Measurements from ENCODE around the gene ATG16L1. TPM values are rescaled to one million over a fixed set of nuclear protein-coding genes. Genes with fewer than 3 reads are reported as not detected.

The ATG16L1 gene
- total RNA-seq, 2 donors from 2014 or later: 12.8 to 16.7 TPM

DNA sequence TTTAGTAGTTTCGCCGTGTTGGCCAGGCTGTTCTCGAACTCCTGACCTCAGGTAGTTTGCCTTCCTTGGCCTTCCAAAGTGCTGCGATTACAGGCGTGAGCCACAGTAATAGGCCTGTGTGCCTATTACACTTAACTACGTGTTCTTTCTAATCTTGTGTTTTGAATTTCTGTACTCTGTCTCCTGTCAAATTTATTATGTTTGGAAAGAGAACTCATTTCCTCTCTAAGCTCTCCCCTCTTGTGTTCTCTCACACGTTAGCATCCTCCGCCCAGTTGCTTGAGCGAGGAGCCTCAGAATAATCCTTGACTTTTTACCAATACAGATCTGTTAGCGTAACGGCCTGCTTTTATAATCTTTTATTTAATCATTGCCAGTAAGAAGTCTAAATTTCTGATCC is 3.7 kb downstream of the ATG16L1 start:
- DNase-seq (ENCODE audit: low spot score): no peak
- TF ChIP-seq, protein P1, sequence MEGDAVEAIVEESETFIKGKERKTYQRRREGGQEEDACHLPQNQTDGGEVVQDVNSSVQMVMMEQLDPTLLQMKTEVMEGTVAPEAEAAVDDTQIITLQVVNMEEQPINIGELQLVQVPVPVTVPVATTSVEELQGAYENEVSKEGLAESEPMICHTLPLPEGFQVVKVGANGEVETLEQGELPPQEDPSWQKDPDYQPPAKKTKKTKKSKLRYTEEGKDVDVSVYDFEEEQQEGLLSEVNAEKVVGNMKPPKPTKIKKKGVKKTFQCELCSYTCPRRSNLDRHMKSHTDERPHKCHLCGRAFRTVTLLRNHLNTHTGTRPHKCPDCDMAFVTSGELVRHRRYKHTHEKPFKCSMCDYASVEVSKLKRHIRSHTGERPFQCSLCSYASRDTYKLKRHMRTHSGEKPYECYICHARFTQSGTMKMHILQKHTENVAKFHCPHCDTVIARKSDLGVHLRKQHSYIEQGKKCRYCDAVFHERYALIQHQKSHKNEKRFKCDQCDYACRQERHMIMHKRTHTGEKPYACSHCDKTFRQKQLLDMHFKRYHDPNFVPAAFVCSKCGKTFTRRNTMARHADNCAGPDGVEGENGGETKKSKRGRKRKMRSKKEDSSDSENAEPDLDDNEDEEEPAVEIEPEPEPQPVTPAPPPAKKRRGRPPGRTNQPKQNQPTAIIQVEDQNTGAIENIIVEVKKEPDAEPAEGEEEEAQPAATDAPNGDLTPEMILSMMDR (IDR thresholded peaks at IDR 0.05): no peak
- Histone ChIP-seq H3K27ac (no peak overlapping the region), H3K4me3 (no peak overlapping the region), H3K4me1 (peaks cover 0 to 21% of the 10 kb centered on the region in 2 donors), H3K9me3 (no peaks in the 10 kb centered on the region), H3K27me3 (no peaks in the 10 kb centered on the region), H3K36me3 (peaks cover 21% of the 10 kb centered on the region)

DNA sequence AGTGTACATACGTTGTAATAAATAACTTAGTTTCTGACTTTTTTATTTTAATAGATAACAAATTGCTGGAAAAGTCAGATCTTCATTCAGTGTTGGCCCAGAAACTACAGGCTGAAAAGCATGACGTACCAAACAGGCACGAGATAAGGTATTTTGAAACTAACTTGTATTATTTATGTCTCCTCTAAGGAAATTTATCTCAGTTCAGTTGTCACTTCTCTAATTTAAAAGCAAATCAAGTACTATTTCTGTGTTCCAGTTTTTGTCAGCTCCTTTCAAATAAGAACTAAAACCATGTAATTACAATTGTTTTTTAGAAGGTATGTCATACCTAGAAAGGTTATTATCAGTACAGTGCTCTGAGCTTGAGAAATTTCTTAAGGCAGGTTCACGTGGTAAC is 4.6 kb downstream of the ATG16L1 start:
- H3K4me1 ChIP-seq: peaks cover 0 to 21% of the 10 kb centered on the region in 2 donors
- H3K27ac ChIP-seq: no peak overlapping the region
- H3K27me3 ChIP-seq: no peaks in the 10 kb centered on the region
- peaks cover 27% of the 10 kb centered on the region for H3K36me3 ChIP-seq
- TF ChIP-seq, protein P1 (IDR thresholded peaks at IDR 0.05): no peak
- no peaks in the 10 kb centered on the region for H3K9me3 ChIP-seq
- no peak overlapping the region for H3K4me3 ChIP-seq
- no peak for DNase-seq (ENCODE audit: low spot score)

DNA sequence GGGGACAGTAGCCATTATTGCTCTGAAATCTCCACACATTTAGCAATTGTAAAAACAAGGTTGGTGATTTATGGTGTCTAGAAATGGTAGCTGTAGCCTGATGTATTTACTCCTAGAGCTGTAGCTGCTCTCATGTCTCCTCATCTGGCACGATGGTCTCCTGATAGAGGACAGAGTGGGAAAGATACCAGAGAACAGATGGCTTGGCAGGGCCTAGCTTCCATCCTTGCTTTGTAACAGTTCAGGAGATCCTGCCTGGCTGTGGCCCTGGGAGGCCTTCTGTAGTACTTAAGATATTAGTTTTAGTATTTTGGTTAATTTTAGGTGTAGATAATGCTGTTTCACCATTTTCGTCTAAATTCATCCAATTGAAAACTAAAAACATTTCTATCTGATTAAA is 6.7 kb downstream of the ATG16L1 start:
- no peak for DNase-seq (ENCODE audit: low spot score)

DNA sequence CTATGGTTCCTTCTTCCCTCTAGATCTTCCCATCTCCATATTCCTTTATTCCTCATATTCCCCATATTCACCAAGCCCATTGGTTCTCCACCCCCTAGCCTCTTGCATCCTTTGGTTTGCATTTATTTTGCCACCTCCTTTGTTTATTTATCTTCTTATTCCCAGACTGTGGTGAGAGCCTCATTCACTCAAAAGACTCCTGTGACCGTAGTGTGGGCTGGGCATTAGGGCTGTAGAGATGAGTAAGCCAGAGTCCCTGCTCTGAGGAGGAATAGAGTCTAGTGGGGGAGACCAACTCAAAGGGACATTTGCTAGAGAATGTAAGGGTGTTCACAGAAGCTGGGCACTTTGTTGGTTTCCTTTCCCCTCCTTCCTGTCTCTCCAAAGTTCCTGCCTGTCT is 8.3 kb downstream of the ATG16L1 start:
- no peaks in the 10 kb centered on the region for H3K27me3 ChIP-seq
- H3K27ac ChIP-seq: no peak overlapping the region
- H3K36me3 ChIP-seq: peaks cover 56% of the 10 kb centered on the region
- H3K4me1 ChIP-seq: no peaks in the 10 kb centered on the region
- H3K9me3 ChIP-seq: no peaks in the 10 kb centered on the region
- TF ChIP-seq, protein P1 (IDR thresholded peaks at IDR 0.05): no peak
- no peak for DNase-seq (ENCODE audit: low spot score)
- H3K4me3 ChIP-seq: no peak overlapping the region

More for the DNA sequence above, 6.7 kb downstream of the ATG16L1 start:
- no peaks in the 10 kb centered on the region for H3K9me3 ChIP-seq
- TF ChIP-seq, protein P1 (IDR thresholded peaks at IDR 0.05): no peak
- H3K4me1 ChIP-seq: peaks cover 0 to 11% of the 10 kb centered on the region in 2 donors
- H3K27ac ChIP-seq: no peak overlapping the region
- H3K36me3 ChIP-seq: peaks cover 41% of the 10 kb centered on the region
- H3K27me3 ChIP-seq: no peaks in the 10 kb centered on the region
- H3K4me3 ChIP-seq: no peak overlapping the region

DNA sequence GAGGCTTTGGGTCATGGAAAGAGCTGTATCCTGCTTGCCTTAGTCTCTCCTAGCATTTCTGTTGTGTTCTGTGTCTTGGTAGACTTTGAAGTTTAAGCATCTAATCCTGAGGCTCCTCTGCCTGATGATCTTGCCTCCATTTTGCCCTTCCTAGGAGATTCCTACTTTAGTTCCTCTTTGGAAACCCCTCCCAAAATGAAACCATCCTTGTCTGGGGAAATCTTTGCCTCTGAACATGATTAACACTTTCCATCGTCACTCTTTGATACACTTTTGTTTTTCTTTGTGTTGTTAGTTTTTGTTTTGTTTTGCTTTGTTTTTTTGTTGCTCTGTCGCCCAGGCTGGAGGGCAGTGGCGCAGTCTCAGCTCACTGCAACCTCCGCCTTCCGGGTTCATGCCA is 9.2 kb downstream of the ATG16L1 start:
- no peaks in the 10 kb centered on the region for H3K9me3 ChIP-seq
- TF ChIP-seq, protein P1 (IDR thresholded peaks at IDR 0.05): no peak
- H3K27me3 ChIP-seq: no peaks in the 10 kb centered on the region
- DNase-seq (ENCODE audit: low spot score): no peak
- no peaks in the 10 kb centered on the region for H3K4me1 ChIP-seq
- H3K27ac ChIP-seq: no peak overlapping the region
- H3K36me3 ChIP-seq: peaks cover 64% of the 10 kb centered on the region
- H3K4me3 ChIP-seq: no peak overlapping the region

DNA sequence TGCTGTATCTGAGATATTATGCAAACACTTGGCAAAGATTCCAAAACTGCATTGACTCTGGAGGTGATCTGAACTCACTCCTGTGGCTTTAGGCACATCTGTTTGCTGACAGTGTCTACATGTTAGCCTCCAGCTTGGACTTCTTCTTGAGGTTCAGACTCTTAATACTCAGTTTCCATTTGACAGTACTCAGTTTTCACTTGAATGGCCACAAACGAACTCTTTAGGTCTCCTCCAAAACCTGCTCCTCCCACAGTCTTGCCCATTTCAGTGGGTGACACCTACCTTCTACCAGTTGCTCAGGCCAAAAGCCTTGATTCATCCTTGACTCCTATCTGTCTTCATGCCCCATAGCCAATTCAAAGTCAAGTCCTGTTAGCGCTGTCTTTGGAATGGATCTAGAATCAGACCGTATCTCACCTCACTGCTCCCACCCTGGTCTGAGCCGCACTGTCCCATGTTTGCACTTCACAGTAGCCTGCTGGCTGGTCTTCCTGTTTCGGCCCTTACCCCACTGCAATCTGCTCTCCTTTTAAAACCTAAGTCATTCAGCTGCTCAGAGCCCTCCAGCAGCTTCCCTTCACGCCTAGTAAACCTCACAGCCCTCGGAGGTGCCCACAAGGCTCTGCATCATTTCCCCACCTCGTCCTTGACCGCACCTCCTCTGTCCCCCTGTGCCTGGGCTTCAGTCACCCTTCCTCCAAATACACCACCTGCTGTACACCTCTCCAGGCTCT is 10.5 kb downstream of the ATG16L1 start:
- Histone ChIP-seq H3K27ac (no peak overlapping the region), H3K9me3 (no peaks in the 10 kb centered on the region), H3K27me3 (no peaks in the 10 kb centered on the region), H3K4me3 (no peak overlapping the region), H3K4me1 (no peaks in the 10 kb centered on the region), H3K36me3 (peaks cover 64% of the 10 kb centered on the region)
- DNase-seq (ENCODE audit: low spot score): no peak
- TF ChIP-seq, protein P1 (IDR thresholded peaks at IDR 0.05): no peak

All from right atrium auricular region (tissue), 2 donors.